H9 (cell line): ENCODE data around the gene MRGPRG. TPM values are rescaled to one million over a fixed set of nuclear protein-coding genes. Genes with fewer than 3 reads are reported as not detected.

Source experiments
- DNase-seq: peaks from one replicate; pipeline ENCODE4 v3.0.0-alpha.2; 2017
- H2AFZ ChIP-seq: one replicate; pipeline ENCODE4 v1.6.1; 2013; ENCODE audit warnings: mild to moderate bottlenecking, low read length, control low read depth, moderate library complexity
- H2AK5ac ChIP-seq: 2 replicates; pipeline ENCODE4 v1.6.1; 2013; ENCODE audit warnings: low read length, control low read depth, mixed read lengths; ENCODE audit not compliant: insufficient read length
- H2BK120ac ChIP-seq: one replicate; pipeline ENCODE4 v1.6.1; 2013; ENCODE audit warnings: low read depth, mild to moderate bottlenecking, low read length, control low read depth, inconsistent platforms; ENCODE audit not compliant: poor library complexity, severe bottlenecking
- H2BK12ac ChIP-seq: 2 replicates; pipeline ENCODE4 v1.6.1; 2013; ENCODE audit warnings: low read length, control low read depth, mixed read lengths, low read depth; ENCODE audit not compliant: insufficient read length
- H2BK15ac ChIP-seq: 2 replicates; pipeline ENCODE4 v1.6.1; 2013; ENCODE audit warnings: low read depth, low read length, control low read depth
- H2BK20ac ChIP-seq: one replicate; pipeline ENCODE4 v1.6.1; 2013; ENCODE audit warnings: low read depth, mild to moderate bottlenecking, low read length, control low read depth, inconsistent platforms; ENCODE audit not compliant: poor library complexity, severe bottlenecking
- H2BK5ac ChIP-seq: 2 replicates; pipeline ENCODE4 v1.6.1; 2013; ENCODE audit warnings: low read length, control low read depth, mixed read lengths; ENCODE audit not compliant: insufficient read length
- H3K14ac ChIP-seq: 2 replicates; pipeline ENCODE4 v1.6.1; 2013; ENCODE audit warnings: low read length, control low read depth; ENCODE audit not compliant: insufficient read depth
- H3K18ac ChIP-seq: 2 replicates; pipeline ENCODE4 v1.6.1; 2013; ENCODE audit warnings: low read depth, mild to moderate bottlenecking, mixed read lengths, low read length, control low read depth; ENCODE audit not compliant: insufficient read length
- H3K23ac ChIP-seq: 2 replicates; pipeline ENCODE4 v1.6.1; 2013; ENCODE audit warnings: low read length, control low read depth, mixed read lengths, low read depth; ENCODE audit not compliant: insufficient read length
- H3K23me2 ChIP-seq: 2 replicates; pipeline ENCODE4 v1.6.1; 2013; ENCODE audit warnings: low read depth, mild to moderate bottlenecking, mixed read lengths, low read length, control low read depth; ENCODE audit not compliant: insufficient read length, poor library complexity, severe bottlenecking
- H3K27ac ChIP-seq: 2 replicates; pipeline ENCODE4 v1.5.1; 2013; ENCODE audit warnings: low read length, control low read depth, mixed read lengths, low read depth; ENCODE audit not compliant: insufficient read length
- H3K27me3 ChIP-seq: 2 replicates; pipeline ENCODE4 v1.6.1; 2013; ENCODE audit warnings: low read length, control low read depth, inconsistent platforms; ENCODE audit not compliant: insufficient read depth
- H3K4ac ChIP-seq: 2 replicates; pipeline ENCODE4 v1.6.1; 2013; ENCODE audit warnings: low read depth, mild to moderate bottlenecking, control low read depth, inconsistent platforms, low read length, moderate library complexity
- H3K4me1 ChIP-seq: 2 replicates; pipeline ENCODE4 v1.6.1; 2013; ENCODE audit warnings: low read length, control low read depth, inconsistent platforms; ENCODE audit not compliant: insufficient read depth
- H3K4me2 ChIP-seq: 2 replicates; pipeline ENCODE4 v1.6.1; 2013; ENCODE audit warnings: low read length, control low read depth, mixed read lengths; ENCODE audit not compliant: insufficient read length, insufficient read depth
- H3K56ac ChIP-seq: 2 replicates; pipeline ENCODE4 v1.6.1; 2013; ENCODE audit warnings: low read depth, mild to moderate bottlenecking, mixed read lengths, low read length, control low read depth; ENCODE audit not compliant: insufficient read length
- H3K79me1 ChIP-seq: 2 replicates; pipeline ENCODE4 v1.6.1; 2013; ENCODE audit warnings: low read depth, mild to moderate bottlenecking, moderate library complexity, low read length, control low read depth, inconsistent platforms; ENCODE audit not compliant: insufficient read depth, poor library complexity, severe bottlenecking
- H3K79me2 ChIP-seq: 2 replicates; pipeline ENCODE4 v1.6.1; 2013; ENCODE audit warnings: low read length, control low read depth, inconsistent platforms; ENCODE audit not compliant: insufficient read depth
- H3K9ac ChIP-seq: 2 replicates; pipeline ENCODE4 v1.6.1; 2013; ENCODE audit warnings: low read length, control low read depth, mixed read lengths; ENCODE audit not compliant: insufficient read length; ENCODE audit errors: extremely low read depth
- H3K9me3 ChIP-seq: one replicate; pipeline ENCODE4 v1.6.1; 2013; ENCODE audit warnings: low read depth, low read length, inconsistent platforms; ENCODE audit not compliant: control insufficient read depth
- H3T11ph ChIP-seq: one replicate; pipeline ENCODE4 v1.6.1; 2013; ENCODE audit warnings: mild to moderate bottlenecking, low read length, control low read depth, inconsistent platforms
- H4K20me1 ChIP-seq: one replicate; pipeline ENCODE4 v1.6.1; 2013; ENCODE audit not compliant: control insufficient read depth, insufficient read length, insufficient read depth
- H4K5ac ChIP-seq: 2 replicates; pipeline ENCODE4 v1.6.1; 2013; ENCODE audit warnings: low read depth, mild to moderate bottlenecking, mixed read lengths, low read length, control low read depth; ENCODE audit not compliant: insufficient read length
- H4K8ac ChIP-seq: replicated peaks from 2 replicates; pipeline ENCODE4 v1.6.1; 2013; ENCODE audit warnings: low read length, control low read depth, mixed read lengths, low read depth; ENCODE audit not compliant: insufficient read length
- H4K91ac ChIP-seq: 2 replicates; pipeline ENCODE4 v1.6.1; 2013; ENCODE audit warnings: low read depth, mild to moderate bottlenecking, moderate library complexity, mixed read lengths, low read length, control low read depth; ENCODE audit not compliant: insufficient read length
- H3K27ac Mint-ChIP-seq, 3 experiments: 2 replicates in 2 of 3; 3 replicates in 1 of 3; pipeline ENCODE4 v1.8.0; 2020 to 2021; ENCODE audit warnings: mixed read lengths in 3 of 3, mild to moderate bottlenecking in 1 of 3, moderate library complexity in 1 of 3
- H3K27me3 Mint-ChIP-seq: 2 replicates; pipeline ENCODE4 v1.8.0; 2021; ENCODE audit warnings: low read depth, mild to moderate bottlenecking, moderate library complexity, mixed read lengths
- H3K36me3 Mint-ChIP-seq, 3 experiments: 2 replicates in 2 of 3; 3 replicates in 1 of 3; pipeline ENCODE4 v1.8.0; 2020 to 2021; ENCODE audit warnings: low read depth in 3 of 3, mixed read lengths in 3 of 3; ENCODE audit not compliant: insufficient read depth in 1 of 3
- H3K4me1 Mint-ChIP-seq, 2 experiments: 2 replicates each; pipeline ENCODE4 v1.8.0; 2020; ENCODE audit warnings: mixed read lengths in 2 of 2
- H3K4me3 Mint-ChIP-seq, 2 experiments: 2 replicates in 1 of 2; 3 replicates in 1 of 2; pipeline ENCODE4 v1.8.0; 2020 to 2021; ENCODE audit warnings: mild to moderate bottlenecking in 2 of 2, mixed read lengths in 2 of 2, moderate library complexity in 1 of 2
- H3K9me3 Mint-ChIP-seq, 2 experiments: 2 replicates in 1 of 2; 3 replicates in 1 of 2; pipeline ENCODE4 v1.8.0; 2020; ENCODE audit warnings: mild to moderate bottlenecking in 2 of 2, mixed read lengths in 2 of 2, moderate library complexity in 1 of 2
- WGBS: extraction: QIAGEN DNeasy Blood & Tissue Kit; methylation state at CpG from one replicate; pipeline ENCODE4 v1.1.7; 2013; ENCODE audit warnings: missing lambda C conversion rate, low lambda C conversion rate, mixed read lengths; ENCODE audit not compliant: insufficient read length; ENCODE audit errors: extremely low coverage; 5-methylcytosine and 5-hydroxymethylcytosine counted together
- total RNA-seq: library from RNA; stranded (reverse); gene quantifications from 2 replicates; pipeline ENCODE4 v1.2.1, GENCODE V29; 2021
- TF ChIP-seq, protein P1 (sequence below): fragments of 200-600 bp; sonication (generic); conservative IDR thresholded peaks from 3 replicates; pipeline ENCODE4 v1.8.0; 2021; ENCODE audit warnings: antibody characterized with exemption, mild to moderate bottlenecking

MRGPRG gene
- total RNA-seq, 1 experiment from 2014 or later, result not detected

DNA sequence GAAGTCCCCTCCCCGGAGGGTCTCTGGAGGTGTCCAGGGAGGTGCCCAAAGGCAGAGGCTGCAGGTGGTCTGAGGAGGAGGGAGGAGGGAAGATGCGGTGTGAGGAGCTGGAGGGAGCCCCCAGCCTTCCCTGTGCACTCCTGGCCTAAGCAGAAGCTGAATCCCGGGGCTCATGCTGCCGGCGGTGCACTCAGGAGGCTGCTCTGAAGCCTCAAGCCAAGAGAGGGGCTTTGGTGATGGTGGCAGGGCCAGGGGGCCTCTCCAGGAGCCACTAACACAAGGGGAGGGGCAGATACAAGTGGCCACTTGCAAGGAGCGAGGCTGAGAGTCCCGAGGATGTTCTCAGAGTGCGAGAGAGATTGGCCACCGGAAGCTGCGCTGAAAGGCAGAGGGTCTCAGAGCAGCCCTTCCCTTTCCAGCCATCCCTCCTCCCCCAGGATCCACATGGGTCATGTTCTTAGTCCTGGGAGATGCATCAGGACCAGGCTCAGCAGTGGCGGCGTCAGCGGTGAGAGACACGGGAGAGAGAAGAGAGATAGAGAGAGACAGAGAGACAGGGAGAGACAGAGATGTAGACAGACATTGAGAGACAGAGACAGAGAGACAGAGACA lies 774 bp upstream of the MRGPRG start:
- Histone ChIP-seq H3K23ac (no peak overlapping the region), H3K27ac (no peak overlapping the region), H4K8ac (no peak overlapping the region), H3K4me2 (no peak overlapping the region), H2BK12ac (no peak overlapping the region), H3K18ac (no peak overlapping the region), H3K79me2 (no peaks in the 10 kb centered on the region), H3K9ac (no peak overlapping the region), H3K27me3 (no peaks in the 10 kb centered on the region), H2AFZ (no peak overlapping the region), H3K4ac (no peak overlapping the region), H3K9me3 (no peaks in the 10 kb centered on the region), H2AK5ac (no peak overlapping the region), H3K23me2 (no peaks in the 10 kb centered on the region), H2BK20ac (no peak overlapping the region), H2BK15ac (no peak overlapping the region), H2BK120ac (no peak overlapping the region), H3K14ac (no peak overlapping the region), H4K91ac (no peak overlapping the region), H3T11ph (no peak overlapping the region), H3K4me1 (no peaks in the 10 kb centered on the region), H4K5ac (no peak overlapping the region), H3K56ac (no peak overlapping the region), H3K79me1 (no peaks in the 10 kb centered on the region), H2BK5ac (no peak overlapping the region), H4K20me1 (no peaks in the 10 kb centered on the region)
- TF ChIP-seq, protein P1, sequence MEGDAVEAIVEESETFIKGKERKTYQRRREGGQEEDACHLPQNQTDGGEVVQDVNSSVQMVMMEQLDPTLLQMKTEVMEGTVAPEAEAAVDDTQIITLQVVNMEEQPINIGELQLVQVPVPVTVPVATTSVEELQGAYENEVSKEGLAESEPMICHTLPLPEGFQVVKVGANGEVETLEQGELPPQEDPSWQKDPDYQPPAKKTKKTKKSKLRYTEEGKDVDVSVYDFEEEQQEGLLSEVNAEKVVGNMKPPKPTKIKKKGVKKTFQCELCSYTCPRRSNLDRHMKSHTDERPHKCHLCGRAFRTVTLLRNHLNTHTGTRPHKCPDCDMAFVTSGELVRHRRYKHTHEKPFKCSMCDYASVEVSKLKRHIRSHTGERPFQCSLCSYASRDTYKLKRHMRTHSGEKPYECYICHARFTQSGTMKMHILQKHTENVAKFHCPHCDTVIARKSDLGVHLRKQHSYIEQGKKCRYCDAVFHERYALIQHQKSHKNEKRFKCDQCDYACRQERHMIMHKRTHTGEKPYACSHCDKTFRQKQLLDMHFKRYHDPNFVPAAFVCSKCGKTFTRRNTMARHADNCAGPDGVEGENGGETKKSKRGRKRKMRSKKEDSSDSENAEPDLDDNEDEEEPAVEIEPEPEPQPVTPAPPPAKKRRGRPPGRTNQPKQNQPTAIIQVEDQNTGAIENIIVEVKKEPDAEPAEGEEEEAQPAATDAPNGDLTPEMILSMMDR, result no peak
- H3K27ac Mint-ChIP-seq, result no peak overlapping the region; a peak in 1 of 7 replicates
- peaks cover 26 to 32% of the 10 kb centered on the region in 2 experiments for H3K4me1 Mint-ChIP-seq
- H3K27me3 Mint-ChIP-seq, result peaks cover 23% of the 10 kb centered on the region
- no peaks in the 10 kb centered on the region; a peak in 1 of 5 replicates for H3K9me3 Mint-ChIP-seq
- no CpG with 5 or more reads among the region's 14 CpGs for WGBS
- peak overlapping the region in 1 of 2 experiments; percentile 18; a peak in 1 of 5 replicates for H3K4me3 Mint-ChIP-seq
- DNase-seq, result peak; percentile 27
- no peaks in the 10 kb centered on the region for H3K36me3 Mint-ChIP-seq
